ENCODE measurements around the gene MICAL1.
A peak's percentile ranks its signal among the peaks of the same experiment; 100 is the strongest.

Gene MICAL1

DNA sequence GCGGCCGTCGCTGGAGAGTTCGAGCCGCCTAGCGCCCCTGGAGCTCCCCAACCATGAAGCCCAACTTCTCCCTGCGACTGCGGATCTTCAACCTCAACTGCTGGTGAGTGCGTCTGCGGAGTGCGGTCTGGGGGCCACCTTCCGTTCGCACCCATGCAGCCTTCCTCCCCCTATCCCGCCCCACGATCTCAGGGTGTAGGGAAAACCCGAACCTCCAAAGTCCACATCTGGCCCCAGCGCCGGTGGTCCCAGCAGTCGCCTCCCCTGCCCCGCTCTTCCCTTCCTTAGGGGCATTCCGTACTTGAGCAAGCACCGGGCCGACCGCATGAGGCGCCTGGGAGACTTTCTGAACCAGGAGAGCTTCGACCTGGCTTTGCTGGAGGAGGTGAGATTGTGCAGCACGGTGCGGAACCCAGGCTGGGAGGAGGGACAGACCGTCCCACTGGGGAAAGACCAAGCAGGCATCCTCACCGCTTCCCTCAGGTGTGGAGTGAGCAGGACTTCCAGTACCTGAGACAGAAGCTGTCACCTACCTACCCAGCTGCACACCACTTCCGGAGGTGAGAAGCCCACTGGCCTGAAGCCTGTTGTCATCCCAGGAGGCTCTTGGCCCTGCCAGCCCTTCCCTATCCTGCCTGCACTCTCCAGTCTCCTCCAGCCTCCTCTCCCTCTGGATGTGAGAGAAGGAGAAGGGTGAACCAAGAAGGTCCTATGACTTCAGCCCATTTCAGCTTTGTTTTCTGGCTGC, 14.3 kb downstream of the MICAL1 start:
- Histone ChIP-seq H3K9me3 (ENCODE audit: low read depth, low read length) (no peaks in the 10 kb centered on the region), H3K36me3 (ENCODE audit: insufficient read depth, low read length) (peaks cover 6% of the 10 kb centered on the region; the same call in 1 of the 2 replicates), H3K9ac (ENCODE audit: insufficient read length) (peak overlapping the region; percentile 89), H3K4me3 (peak overlapping the region; percentile 93), H3K27ac (no peak overlapping the region)
- no peak for TF ChIP-seq POLR2AphosphoS5 (IDR thresholded peaks at IDR 0.05; ENCODE audit: borderline replicate concordance, low read depth, low read length)
- no peak for TF ChIP-seq EZH2 (IDR thresholded peaks at IDR 0.05)
- no peak for TF ChIP-seq FOXP2 (optimal IDR thresholded peaks at IDR 0.05; ENCODE audit: control extremely low read depth, extremely low read length, insufficient read depth)
- DNase-seq (ENCODE audit: low read depth, low spot score) = no peak

DNA sequence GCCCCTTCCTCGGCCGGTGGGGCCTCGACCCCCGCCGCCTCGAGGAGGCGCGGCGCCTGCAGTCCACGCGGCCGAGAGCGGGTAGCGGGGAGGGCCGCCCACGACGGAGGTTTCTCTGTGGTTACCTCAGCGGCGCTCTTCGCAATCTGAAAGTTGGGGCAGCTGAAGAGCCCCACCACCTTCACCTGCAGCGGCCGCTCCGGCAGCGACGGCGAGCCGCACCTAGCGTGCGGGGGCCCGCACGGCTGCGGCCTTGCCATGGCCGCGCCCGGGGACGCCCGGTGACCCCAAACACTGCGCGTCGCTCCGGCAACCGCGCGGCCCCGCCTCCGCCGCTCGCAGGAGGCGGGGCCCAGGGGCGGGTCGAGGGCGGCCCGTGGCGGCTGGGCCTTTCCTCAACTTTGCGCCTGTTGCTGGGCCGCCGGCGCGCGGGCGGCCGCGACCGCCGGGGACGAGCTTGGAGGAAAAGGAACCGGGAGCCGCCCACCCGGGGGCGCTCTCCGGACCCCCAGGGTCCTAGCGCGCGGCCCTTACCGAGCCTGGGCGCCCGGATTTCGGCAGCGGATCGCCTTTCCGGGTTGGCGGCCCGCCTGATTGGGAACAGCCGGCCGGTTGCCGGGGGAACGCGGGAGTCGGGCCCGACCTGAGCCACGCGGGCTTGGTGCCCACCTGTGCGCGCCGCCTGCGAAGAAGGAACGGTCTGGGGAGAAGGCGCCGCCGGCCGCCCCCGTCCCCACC, 15.1 kb downstream of the MICAL1 start, which contains the start of the genes PPIL6 and SMPD2:
TSS of gene PPIL6 (minus strand) at position 298 of the 738 bp plus-strand sequence. CDS start at position 260, 38 bp downstream.
TSS of gene SMPD2 (plus strand) at position 394 of the 738 bp plus-strand sequence. CDS start 398 bp downstream, outside the sequence.
- Histone ChIP-seq H3K36me3 (ENCODE audit: insufficient read depth, low read length) (peaks cover 4% of the 10 kb centered on the region; the same call in 1 of the 2 replicates), H3K4me3 (peak within 1 kb of the TSS; percentile 93), H3K9me3 (ENCODE audit: low read depth, low read length) (no peaks in the 10 kb centered on the region), H3K9ac (ENCODE audit: insufficient read length) (peak within 1 kb of the TSS; percentile 89), H3K27ac (no peak within 1 kb of the TSS)
- TF ChIP-seq EZH2 (IDR thresholded peaks at IDR 0.05) (no peak), POLR2AphosphoS5 (IDR thresholded peaks at IDR 0.05; ENCODE audit: borderline replicate concordance, low read depth, low read length) (peak; percentile 64; the same call in 1 of the 2 replicates), FOXP2 (optimal IDR thresholded peaks at IDR 0.05; ENCODE audit: control extremely low read depth, extremely low read length, insufficient read depth) (no peak)
- no peak for DNase-seq (ENCODE audit: low read depth, low spot score)

DNA sequence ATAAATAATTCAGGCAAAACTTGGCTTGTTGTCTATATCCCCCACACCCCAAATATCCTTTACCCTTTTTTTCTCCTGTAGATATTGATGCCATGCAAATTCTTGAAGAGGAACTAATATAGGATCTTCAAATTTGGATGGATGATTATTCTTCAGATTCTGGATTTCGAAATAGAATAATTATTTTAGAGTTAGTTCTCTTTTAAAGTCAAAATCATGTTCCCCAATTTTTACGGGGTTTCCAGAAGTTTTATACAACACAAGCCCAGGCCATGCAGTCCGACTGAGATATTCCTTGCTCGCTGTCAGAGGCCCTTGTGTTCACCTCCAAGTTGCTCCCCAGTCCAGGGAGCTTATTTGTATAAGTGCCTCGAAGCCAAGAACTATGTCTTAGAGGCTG, 19.5 kb downstream of the MICAL1 start:
- H3K9me3 ChIP-seq (ENCODE audit: low read depth, low read length) = no peaks in the 10 kb centered on the region
- TF ChIP-seq FOXP2 (optimal IDR thresholded peaks at IDR 0.05; ENCODE audit: control extremely low read depth, extremely low read length, insufficient read depth) (no peak), EZH2 (IDR thresholded peaks at IDR 0.05) (no peak), POLR2AphosphoS5 (IDR thresholded peaks at IDR 0.05; ENCODE audit: borderline replicate concordance, low read depth, low read length) (no peak)
- no peak for DNase-seq (ENCODE audit: low read depth, low spot score)

DNA sequence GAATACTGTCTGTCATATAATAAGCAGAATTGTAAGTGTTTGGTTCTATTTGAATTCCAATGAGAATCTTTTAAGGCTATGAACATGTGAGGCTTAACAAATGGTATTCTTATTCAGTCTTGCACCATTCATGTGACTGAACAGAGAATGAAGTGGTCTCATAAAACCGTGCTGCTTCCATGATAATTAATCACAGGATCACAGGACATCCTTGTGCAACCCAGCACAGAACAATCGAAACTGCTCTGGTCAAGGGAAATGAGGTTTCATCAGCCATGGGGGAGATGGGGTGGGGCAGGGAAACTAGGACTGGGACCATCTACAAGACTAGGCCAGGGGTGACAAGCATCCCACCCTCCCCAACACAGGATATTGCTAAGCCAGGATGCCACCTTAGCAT, 21.1 kb downstream of the MICAL1 start:
- H3K4me3 ChIP-seq = no peak overlapping the region
- no peaks in the 10 kb centered on the region for H3K36me3 ChIP-seq (ENCODE audit: insufficient read depth, low read length)
- no peak overlapping the region for H3K9ac ChIP-seq (ENCODE audit: insufficient read length)
- no peak for TF ChIP-seq FOXP2 (optimal IDR thresholded peaks at IDR 0.05; ENCODE audit: control extremely low read depth, extremely low read length, insufficient read depth)
- TF ChIP-seq EZH2 (IDR thresholded peaks at IDR 0.05) = no peak
- TF ChIP-seq POLR2AphosphoS5 (IDR thresholded peaks at IDR 0.05; ENCODE audit: borderline replicate concordance, low read depth, low read length) = no peak
- no peak for DNase-seq (ENCODE audit: low read depth, low spot score)
- no peaks in the 10 kb centered on the region for H3K9me3 ChIP-seq (ENCODE audit: low read depth, low read length)
- no peak overlapping the region for H3K27ac ChIP-seq

More for the DNA sequence above, 19.5 kb downstream of the MICAL1 start:
- Histone ChIP-seq H3K27ac (no peak overlapping the region), H3K4me3 (no peak overlapping the region), H3K9ac (ENCODE audit: insufficient read length) (no peak overlapping the region), H3K36me3 (ENCODE audit: insufficient read depth, low read length) (no peaks in the 10 kb centered on the region)

DNA sequence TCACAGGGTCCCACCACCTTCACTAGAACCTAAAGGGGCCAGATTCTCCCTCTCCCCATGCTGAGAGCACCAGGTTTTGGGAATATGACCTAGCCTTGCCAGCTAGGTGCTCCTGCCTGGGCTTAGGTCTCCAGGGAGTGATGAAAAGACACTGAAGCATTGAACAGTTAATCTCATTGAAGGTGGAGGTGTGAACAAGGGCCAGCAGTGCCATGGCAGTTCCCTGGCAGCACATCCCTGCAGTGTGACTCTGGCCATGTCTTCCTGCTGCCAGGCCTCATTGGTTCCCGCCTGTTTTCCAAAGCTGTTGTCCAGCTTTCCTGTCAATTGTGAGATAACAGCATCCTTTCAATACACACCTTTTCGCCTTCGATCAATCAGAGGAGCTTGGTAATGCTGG, 26.1 kb downstream of the MICAL1 start:
- Histone ChIP-seq H3K4me3 (no peak overlapping the region), H3K9ac (ENCODE audit: insufficient read length) (no peak overlapping the region), H3K9me3 (ENCODE audit: low read depth, low read length) (no peaks in the 10 kb centered on the region), H3K27ac (no peak overlapping the region), H3K36me3 (ENCODE audit: insufficient read depth, low read length) (no peaks in the 10 kb centered on the region)
- TF ChIP-seq FOXP2 (optimal IDR thresholded peaks at IDR 0.05; ENCODE audit: control extremely low read depth, extremely low read length, insufficient read depth) = no peak
- TF ChIP-seq EZH2 (IDR thresholded peaks at IDR 0.05) = no peak
- no peak for TF ChIP-seq POLR2AphosphoS5 (IDR thresholded peaks at IDR 0.05; ENCODE audit: borderline replicate concordance, low read depth, low read length)
- DNase-seq (ENCODE audit: low read depth, low spot score) = no peak

DNA sequence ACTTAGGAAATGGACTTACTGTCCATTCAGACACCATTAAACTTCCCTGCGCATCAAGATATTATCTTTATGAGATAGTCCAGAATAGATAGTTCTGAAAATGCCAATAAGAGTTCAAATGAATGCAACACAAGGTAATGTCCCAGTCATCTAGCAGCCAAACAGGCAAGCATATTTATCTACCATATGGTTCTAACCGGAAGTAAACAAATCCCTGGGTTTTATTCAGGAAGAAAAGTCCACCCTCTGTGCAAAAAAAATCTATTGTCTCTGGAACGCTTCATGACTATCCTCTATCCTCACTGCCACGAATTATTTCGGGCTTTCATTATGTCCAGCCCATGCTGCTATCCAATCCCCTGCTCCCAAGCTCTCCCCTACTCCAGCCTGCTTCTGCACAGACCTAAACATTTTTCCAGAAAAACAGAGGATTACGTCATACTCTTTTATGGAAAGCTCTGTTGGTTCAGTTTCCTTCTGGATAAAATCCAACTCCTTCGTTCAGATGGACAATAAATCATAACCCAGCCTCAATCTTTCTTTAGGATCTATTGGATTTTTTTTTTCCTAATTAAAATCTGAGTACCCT, 26.6 kb downstream of the MICAL1 start:
- H3K9ac ChIP-seq (ENCODE audit: insufficient read length) = no peak overlapping the region
- H3K27ac ChIP-seq = no peak overlapping the region
- no peak for DNase-seq (ENCODE audit: low read depth, low spot score)
- no peak overlapping the region for H3K4me3 ChIP-seq
- no peaks in the 10 kb centered on the region for H3K36me3 ChIP-seq (ENCODE audit: insufficient read depth, low read length)
- H3K9me3 ChIP-seq (ENCODE audit: low read depth, low read length) = no peaks in the 10 kb centered on the region
- TF ChIP-seq FOXP2 (optimal IDR thresholded peaks at IDR 0.05; ENCODE audit: control extremely low read depth, extremely low read length, insufficient read depth) (no peak), EZH2 (IDR thresholded peaks at IDR 0.05) (no peak), POLR2AphosphoS5 (IDR thresholded peaks at IDR 0.05; ENCODE audit: borderline replicate concordance, low read depth, low read length) (no peak)

DNA sequence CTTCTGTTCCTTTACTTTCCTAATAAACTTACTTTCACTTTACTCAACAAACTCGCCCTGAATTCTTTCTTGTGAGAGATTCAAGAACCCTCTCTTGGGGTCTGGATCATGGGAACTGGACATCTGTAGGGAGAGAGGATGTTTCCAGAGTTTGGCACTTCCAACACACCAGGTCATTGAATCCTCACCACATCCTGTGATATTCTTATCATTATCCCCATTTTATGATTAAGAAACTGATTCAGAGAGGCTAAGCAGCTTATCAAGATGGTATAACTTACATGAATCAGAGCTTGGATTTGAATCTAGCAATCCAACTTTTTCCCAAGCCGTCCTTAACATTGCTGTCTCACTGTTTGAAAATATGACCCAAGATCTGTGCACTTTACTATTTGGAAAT, 30.6 kb downstream of the MICAL1 start:
- TF ChIP-seq EZH2 (IDR thresholded peaks at IDR 0.05) = no peak
- no peak for TF ChIP-seq POLR2AphosphoS5 (IDR thresholded peaks at IDR 0.05; ENCODE audit: borderline replicate concordance, low read depth, low read length)
- TF ChIP-seq FOXP2 (optimal IDR thresholded peaks at IDR 0.05; ENCODE audit: control extremely low read depth, extremely low read length, insufficient read depth) = no peak
- Histone ChIP-seq H3K27ac (no peak overlapping the region), H3K9ac (ENCODE audit: insufficient read length) (no peak overlapping the region), H3K9me3 (ENCODE audit: low read depth, low read length) (no peaks in the 10 kb centered on the region), H3K4me3 (no peak overlapping the region), H3K36me3 (ENCODE audit: insufficient read depth, low read length) (no peaks in the 10 kb centered on the region)
- no peak for DNase-seq (ENCODE audit: low read depth, low spot score)

DNA sequence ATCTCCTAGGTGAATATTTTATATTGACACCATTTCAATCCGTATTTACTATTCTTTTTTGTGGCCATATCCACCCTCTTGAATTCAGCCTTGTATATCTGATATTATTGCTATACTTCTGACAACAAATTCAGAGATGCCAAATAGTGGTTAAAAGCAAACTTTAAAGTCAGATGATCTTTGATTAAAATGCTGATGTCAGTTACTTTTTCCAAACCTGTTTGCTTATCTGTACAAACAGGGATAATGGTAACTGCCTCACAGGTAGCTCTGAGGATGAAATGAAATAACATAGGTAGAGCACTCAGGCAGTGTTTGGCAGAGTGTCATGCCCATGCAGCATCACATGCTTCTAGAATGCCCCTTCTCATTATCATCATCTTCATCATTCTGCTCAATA, 34.4 kb downstream of the MICAL1 start:
- no peaks in the 10 kb centered on the region for H3K9me3 ChIP-seq (ENCODE audit: low read depth, low read length)
- H3K4me3 ChIP-seq = no peak overlapping the region
- H3K27ac ChIP-seq = no peak overlapping the region
- H3K9ac ChIP-seq (ENCODE audit: insufficient read length) = no peak overlapping the region
- DNase-seq (ENCODE audit: low read depth, low spot score) = no peak
- no peak for TF ChIP-seq POLR2AphosphoS5 (IDR thresholded peaks at IDR 0.05; ENCODE audit: borderline replicate concordance, low read depth, low read length)
- TF ChIP-seq FOXP2 (optimal IDR thresholded peaks at IDR 0.05; ENCODE audit: control extremely low read depth, extremely low read length, insufficient read depth) = no peak
- no peak for TF ChIP-seq EZH2 (IDR thresholded peaks at IDR 0.05)
- H3K36me3 ChIP-seq (ENCODE audit: insufficient read depth, low read length) = no peaks in the 10 kb centered on the region
